ENCODE data around the gene BMAL1. TPM values are rescaled to one million over a fixed set of nuclear protein-coding genes. Genes with fewer than 3 reads are reported as not detected.

BMAL1 gene
- total RNA-seq, 1 donor = 89.9 TPM

GRCh38 chr11:13294178-13294577, 16.6 kb downstream of the BMAL1 start:
- H3K4me3 ChIP-seq (ENCODE audit: low read length) = no peak overlapping the region
- H3K9me3 ChIP-seq (ENCODE audit: low read depth, low read length) = no peaks in the 10 kb centered on the region
- peaks cover 59% of the 10 kb centered on the region for H3K4me1 ChIP-seq (ENCODE audit: insufficient read depth, low read length)
- H3K27me3 ChIP-seq (ENCODE audit: insufficient read depth, low read length) = no peaks in the 10 kb centered on the region

- peaks cover 63% of the 10 kb centered on the region for H3K4me1 ChIP-seq (ENCODE audit: insufficient read depth, low read length)
Observed at GRCh38 chr11:13294771-13295579, 17.4 kb downstream of the BMAL1 start.

GRCh38 chr11:13297308-13297916, 19.8 kb downstream of the BMAL1 start:
- no peaks in the 10 kb centered on the region for H3K9me3 ChIP-seq (ENCODE audit: low read depth, low read length)

More at GRCh38 chr11:13294771-13295579, 17.4 kb downstream of the BMAL1 start:
- Histone ChIP-seq H3K9me3 (ENCODE audit: low read depth, low read length) (no peaks in the 10 kb centered on the region), H3K4me3 (ENCODE audit: low read length) (no peak overlapping the region), H3K27me3 (ENCODE audit: insufficient read depth, low read length) (no peaks in the 10 kb centered on the region)

GRCh38 chr11:13297917-13298356, 20.3 kb downstream of the BMAL1 start:
- no peaks in the 10 kb centered on the region for H3K27me3 ChIP-seq (ENCODE audit: insufficient read depth, low read length)
- peaks cover 70% of the 10 kb centered on the region for H3K4me1 ChIP-seq (ENCODE audit: insufficient read depth, low read length)
- no peaks in the 10 kb centered on the region for H3K9me3 ChIP-seq (ENCODE audit: low read depth, low read length)
- H3K4me3 ChIP-seq (ENCODE audit: low read length) = no peak overlapping the region

More at GRCh38 chr11:13297308-13297916, 19.8 kb downstream of the BMAL1 start:
- H3K4me1 ChIP-seq (ENCODE audit: insufficient read depth, low read length) = peaks cover 67% of the 10 kb centered on the region
- H3K27me3 ChIP-seq (ENCODE audit: insufficient read depth, low read length) = no peaks in the 10 kb centered on the region
- no peak overlapping the region for H3K4me3 ChIP-seq (ENCODE audit: low read length)

GRCh38 chr11:13298765-13299164, 21.2 kb downstream of the BMAL1 start:
- no peaks in the 10 kb centered on the region for H3K9me3 ChIP-seq (ENCODE audit: low read depth, low read length)
- no peaks in the 10 kb centered on the region for H3K27me3 ChIP-seq (ENCODE audit: insufficient read depth, low read length)
- no peak overlapping the region for H3K4me3 ChIP-seq (ENCODE audit: low read length)
- peaks cover 68% of the 10 kb centered on the region for H3K4me1 ChIP-seq (ENCODE audit: insufficient read depth, low read length)

GRCh38 chr11:13301522-13301921, 23.9 kb downstream of the BMAL1 start:
- Histone ChIP-seq H3K27me3 (ENCODE audit: insufficient read depth, low read length) (no peaks in the 10 kb centered on the region), H3K9me3 (ENCODE audit: low read depth, low read length) (no peaks in the 10 kb centered on the region), H3K4me3 (ENCODE audit: low read length) (no peak overlapping the region), H3K4me1 (ENCODE audit: insufficient read depth, low read length) (peaks cover 73% of the 10 kb centered on the region)

- Histone ChIP-seq H3K4me1 (ENCODE audit: insufficient read depth, low read length) (peaks cover 74% of the 10 kb centered on the region), H3K27me3 (ENCODE audit: insufficient read depth, low read length) (no peaks in the 10 kb centered on the region), H3K4me3 (ENCODE audit: low read length) (no peak overlapping the region), H3K9me3 (ENCODE audit: low read depth, low read length) (no peaks in the 10 kb centered on the region)
Observed at GRCh38 chr11:13302420-13302958, 24.9 kb downstream of the BMAL1 start.

GRCh38 chr11:13303668-13304649, 26.4 kb downstream of the BMAL1 start:
- Histone ChIP-seq H3K4me3 (ENCODE audit: low read length) (no peak overlapping the region), H3K4me1 (ENCODE audit: insufficient read depth, low read length) (peaks cover 67% of the 10 kb centered on the region), H3K9me3 (ENCODE audit: low read depth, low read length) (no peaks in the 10 kb centered on the region), H3K27me3 (ENCODE audit: insufficient read depth, low read length) (no peaks in the 10 kb centered on the region)

GRCh38 chr11:13304655-13305335, 27.2 kb downstream of the BMAL1 start:
- Histone ChIP-seq H3K4me3 (ENCODE audit: low read length) (no peak overlapping the region), H3K27me3 (ENCODE audit: insufficient read depth, low read length) (no peaks in the 10 kb centered on the region), H3K4me1 (ENCODE audit: insufficient read depth, low read length) (peaks cover 63% of the 10 kb centered on the region), H3K9me3 (ENCODE audit: low read depth, low read length) (no peaks in the 10 kb centered on the region)

GRCh38 chr11:13308704-13309103, 31.1 kb downstream of the BMAL1 start:
- Histone ChIP-seq H3K4me3 (ENCODE audit: low read length) (no peak overlapping the region), H3K4me1 (ENCODE audit: insufficient read depth, low read length) (peaks cover 46% of the 10 kb centered on the region), H3K27me3 (ENCODE audit: insufficient read depth, low read length) (no peaks in the 10 kb centered on the region), H3K9me3 (ENCODE audit: low read depth, low read length) (no peaks in the 10 kb centered on the region)

GRCh38 chr11:13309156-13309555, 31.6 kb downstream of the BMAL1 start:
- no peak overlapping the region for H3K4me3 ChIP-seq (ENCODE audit: low read length)
- H3K4me1 ChIP-seq (ENCODE audit: insufficient read depth, low read length) = peaks cover 45% of the 10 kb centered on the region
- no peaks in the 10 kb centered on the region for H3K27me3 ChIP-seq (ENCODE audit: insufficient read depth, low read length)
- no peaks in the 10 kb centered on the region for H3K9me3 ChIP-seq (ENCODE audit: low read depth, low read length)

- H3K27me3 ChIP-seq (ENCODE audit: insufficient read depth, low read length) = no peaks in the 10 kb centered on the region
- no peaks in the 10 kb centered on the region for H3K9me3 ChIP-seq (ENCODE audit: low read depth, low read length)
- peaks cover 42% of the 10 kb centered on the region for H3K4me1 ChIP-seq (ENCODE audit: insufficient read depth, low read length)
- H3K4me3 ChIP-seq (ENCODE audit: low read length) = no peak overlapping the region
Observed at GRCh38 chr11:13310443-13310842, 32.9 kb downstream of the BMAL1 start.

GRCh38 chr11:13311570-13311969, 34.0 kb downstream of the BMAL1 start:
- Histone ChIP-seq H3K27me3 (ENCODE audit: insufficient read depth, low read length) (no peaks in the 10 kb centered on the region), H3K4me3 (ENCODE audit: low read length) (no peak overlapping the region), H3K4me1 (ENCODE audit: insufficient read depth, low read length) (peaks cover 37% of the 10 kb centered on the region), H3K9me3 (ENCODE audit: low read depth, low read length) (no peaks in the 10 kb centered on the region)
